Body of pancreas (tissue), 4 donors: Measurements from ENCODE around the gene CADM1.

Experiments
- POLR2A ChIP-seq, 3 donors: fragments of 450-650 bp; IDR thresholded peaks; one replicate each; pipeline ENCODE4 v1.6.1; 2016; ENCODE audit warnings: antibody characterized with exemption in 3 of 3, mild to moderate bottlenecking in 2 of 3
- TF ChIP-seq, protein P1 (sequence below), 7 experiments: fragments of 450-650 bp in 4 of 7; fragments of 200-600 bp in 3 of 7; sonication (generic) in 3 of 7; IDR thresholded peaks; one replicate each; pipeline ENCODE4 v1.5.1; 2016 to 2019; ENCODE audit warnings: antibody characterized with exemption in 7 of 7

DNA sequence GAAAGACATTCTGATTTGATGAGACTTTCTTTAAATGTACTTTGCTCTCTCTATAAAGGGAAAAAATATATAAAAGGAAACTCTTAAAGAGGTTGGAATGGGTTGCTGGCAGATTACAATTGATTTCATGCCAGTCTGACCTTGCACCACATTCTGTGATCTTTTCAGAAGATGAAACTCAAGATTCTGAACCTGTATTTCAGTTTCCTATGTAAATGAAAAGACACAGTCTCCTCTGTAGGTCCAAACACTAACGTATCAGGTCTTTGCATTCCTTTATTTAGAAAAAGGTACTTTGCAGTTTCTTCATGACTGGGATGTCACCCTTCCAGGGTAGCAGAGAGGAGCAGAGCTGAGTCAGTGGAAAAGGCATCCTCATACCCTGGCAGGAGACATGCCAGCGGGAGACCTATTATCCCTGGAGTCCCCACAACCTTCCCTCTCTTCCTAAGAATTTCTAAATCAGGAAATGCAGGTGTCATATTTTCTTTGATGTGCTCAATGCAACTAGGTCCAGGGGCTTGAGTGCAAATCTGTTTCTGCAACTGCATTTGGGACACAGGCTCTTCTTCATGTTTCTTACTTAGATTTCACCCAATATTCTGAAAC is 282.6 kb downstream of the CADM1 start:
- TF ChIP-seq, protein P1, sequence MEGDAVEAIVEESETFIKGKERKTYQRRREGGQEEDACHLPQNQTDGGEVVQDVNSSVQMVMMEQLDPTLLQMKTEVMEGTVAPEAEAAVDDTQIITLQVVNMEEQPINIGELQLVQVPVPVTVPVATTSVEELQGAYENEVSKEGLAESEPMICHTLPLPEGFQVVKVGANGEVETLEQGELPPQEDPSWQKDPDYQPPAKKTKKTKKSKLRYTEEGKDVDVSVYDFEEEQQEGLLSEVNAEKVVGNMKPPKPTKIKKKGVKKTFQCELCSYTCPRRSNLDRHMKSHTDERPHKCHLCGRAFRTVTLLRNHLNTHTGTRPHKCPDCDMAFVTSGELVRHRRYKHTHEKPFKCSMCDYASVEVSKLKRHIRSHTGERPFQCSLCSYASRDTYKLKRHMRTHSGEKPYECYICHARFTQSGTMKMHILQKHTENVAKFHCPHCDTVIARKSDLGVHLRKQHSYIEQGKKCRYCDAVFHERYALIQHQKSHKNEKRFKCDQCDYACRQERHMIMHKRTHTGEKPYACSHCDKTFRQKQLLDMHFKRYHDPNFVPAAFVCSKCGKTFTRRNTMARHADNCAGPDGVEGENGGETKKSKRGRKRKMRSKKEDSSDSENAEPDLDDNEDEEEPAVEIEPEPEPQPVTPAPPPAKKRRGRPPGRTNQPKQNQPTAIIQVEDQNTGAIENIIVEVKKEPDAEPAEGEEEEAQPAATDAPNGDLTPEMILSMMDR (IDR thresholded peaks at IDR 0.05) = no peak
- no peak for TF ChIP-seq POLR2A (IDR thresholded peaks at IDR 0.05)
